HG03354 (cell line): ENCODE measurements around the gene SPTBN1.
"Not testable (repeated sequence)": the region's sequence is repeated elsewhere in the genome, so short reads cannot be mapped to it uniquely, and the experiment has no call there.

Source experiments
- ATAC-seq: cut with Tn5 transposase; IDR thresholded peaks from one replicate; pipeline ENCODE4 v1.9.1; 2021; ENCODE audit warnings: mild to moderate bottlenecking; ENCODE audit not compliant: unreplicated experiment, poor library complexity, severe bottlenecking

Gene SPTBN1

GRCh38 chr2:54497763-54498680, 41.9 kb downstream of the SPTBN1 start:
- no peak for ATAC-seq

- no peak for ATAC-seq
Observed at GRCh38 chr2:54499661-54500060, 43.5 kb downstream of the SPTBN1 start.

GRCh38 chr2:54500404-54501205, 44.5 kb downstream of the SPTBN1 start:
- ATAC-seq, result no peak

GRCh38 chr2:54502731-54503130, 46.6 kb downstream of the SPTBN1 start:
- no peak for ATAC-seq

GRCh38 chr2:54503192-54503591, 47.1 kb downstream of the SPTBN1 start:
- no peak for ATAC-seq

GRCh38 chr2:54503828-54504227, 47.7 kb downstream of the SPTBN1 start:
- no peak for ATAC-seq

- no peak for ATAC-seq
Observed at GRCh38 chr2:54504866-54505265, 48.7 kb downstream of the SPTBN1 start.

- ATAC-seq, result no peak
Observed at GRCh38 chr2:54508541-54508940, 52.4 kb downstream of the SPTBN1 start.

- ATAC-seq, result not testable (repeated sequence)
Observed at GRCh38 chr2:54509043-54509442, 52.9 kb downstream of the SPTBN1 start.

- no peak for ATAC-seq
Observed at GRCh38 chr2:54510916-54511315, 54.8 kb downstream of the SPTBN1 start.

- no peak for ATAC-seq
Observed at GRCh38 chr2:54512183-54512582, 56.1 kb downstream of the SPTBN1 start.

GRCh38 chr2:54512663-54513362, 56.7 kb downstream of the SPTBN1 start:
- ATAC-seq, result no peak

- no peak for ATAC-seq
Observed at GRCh38 chr2:54513363-54513715, 57.2 kb downstream of the SPTBN1 start.

- ATAC-seq, result no peak
Observed at GRCh38 chr2:54514822-54515569, 58.9 kb downstream of the SPTBN1 start.

GRCh38 chr2:54516842-54517241, 60.7 kb downstream of the SPTBN1 start:
- ATAC-seq, result no peak

- ATAC-seq, result not testable (repeated sequence)
Observed at GRCh38 chr2:54518016-54518415, 61.9 kb downstream of the SPTBN1 start.

GRCh38 chr2:54518430-54518829, 62.3 kb downstream of the SPTBN1 start:
- ATAC-seq, result no peak

- ATAC-seq, result no peak
Observed at GRCh38 chr2:54519841-54520459, 63.8 kb downstream of the SPTBN1 start.

- no peak for ATAC-seq
Observed at GRCh38 chr2:54520687-54521086, 64.6 kb downstream of the SPTBN1 start.
